ENCODE results near the gene SLC10A7. TPM values are rescaled to one million over a fixed set of nuclear protein-coding genes. Genes with fewer than 3 reads are reported as not detected.

Gene SLC10A7
- total and polyA plus RNA-seq, 2 of the 4 experiments (the other 2 are of a cell fraction): 5.2 to 8.4 TPM

GRCh38 chr4:146477054-146477453, 44.7 kb downstream of the SLC10A7 start:
- Histone ChIP-seq H3K14ac (replicated peaks; ENCODE audit: low read depth, low read length) (no peak overlapping the region), H2BK120ac (ENCODE audit: low read depth, low read length) (no peak overlapping the region), H4K8ac (ENCODE audit: low read depth in 2 of 2, low read length in 2 of 2) (no peak overlapping the region), H3K56ac (ENCODE audit: extremely low read depth, insufficient read depth, low read length) (no peak overlapping the region), H2AFZ (replicated peaks; ENCODE audit: low read length, poor library complexity) (no peak overlapping the region), H2BK20ac (ENCODE audit: low read depth, low read length) (no peak overlapping the region), H3K79me1 (ENCODE audit: low read depth in 1 of 2, low read length in 2 of 2) (peaks cover 3 to 5% of the 10 kb centered on the region in 2 experiments; a peak in 1 of 4 replicates), H2BK15ac (ENCODE audit: low read depth, low read length) (no peak overlapping the region), H4K91ac (ENCODE audit: insufficient read depth, low read depth, low read length) (no peak overlapping the region), H3K27me3 (ENCODE audit: control insufficient read depth, insufficient read depth, low read length) (no peaks in the 10 kb centered on the region), H3K36me3 (ENCODE audit: control insufficient read depth, insufficient read depth, low read length) (no peaks in the 10 kb centered on the region), H3K9me3 (ENCODE audit: control insufficient read depth, insufficient read depth, low read length) (no peaks in the 10 kb centered on the region), H2AK5ac (ENCODE audit: low read depth, low read length) (no peak overlapping the region), H3K4me1 (ENCODE audit: control insufficient read depth, insufficient read depth, low read length) (no peaks in the 10 kb centered on the region), H3K18ac (ENCODE audit: low read depth, low read length) (no peak overlapping the region), H3K9ac (ENCODE audit: low read depth, low read length) (no peak overlapping the region), H3K27ac (ENCODE audit: insufficient read depth, low read length) (no peak overlapping the region), H2BK5ac (ENCODE audit: low read depth, low read length, poor library complexity, severe bottlenecking) (no peak overlapping the region), H4K20me1 (ENCODE audit: insufficient read depth, low read length) (no peaks in the 10 kb centered on the region), H3K4me2 (ENCODE audit: low read depth, low read length) (no peak overlapping the region), H4K5ac (ENCODE audit: low read depth, low read length) (no peak overlapping the region), H3K23ac (ENCODE audit: low read depth, low read length) (no peak overlapping the region), H3K4me3 (ENCODE audit: insufficient read depth, low read depth, low read length) (no peak overlapping the region), H3K4ac (ENCODE audit: low read depth, low read length) (no peak overlapping the region), H2AK9ac (replicated peaks; ENCODE audit: low read depth, low read length, poor library complexity) (no peak overlapping the region), H3K9me1 (ENCODE audit: insufficient read depth, low read length) (no peaks in the 10 kb centered on the region)
- no TSS peak for BruUV-seq (replicated peaks)
- dilution Hi-C loops (cut with HindIII; ENCODE audit: low sequenced_read_pairs, unreplicated experiment) (no loop called here), in situ Hi-C loops (cut with MboI; ENCODE audit: low sequenced_read_pairs) (no loop called here), intact Hi-C loops (cut with micrococcal nuclease) (no loop called here)
- CTCF ChIA-PET: interaction anchor here (0.5 to 0.6 kb wide), 2 partner anchors 13 to 121 kb away, joined by 3 to 4 read pairs; no protein-coding TSS in a partner anchor
- no peak for ATAC-seq (ENCODE audit: low read depth)
- no CpG with 5 or more reads among the region's 2 CpGs for WGBS, 2 experiments (ENCODE audit: extremely low coverage in 2 of 2, insufficient read length in 1 of 2)
- DNase-seq: no peak
- POLR2A ChIA-PET (ENCODE audit: unreplicated experiment): no interaction called here
- TF ChIP-seq USF2 (IDR thresholded peaks at IDR 0.05; ENCODE audit: low read depth, low read length) (no peak), RCOR1 (IDR thresholded peaks at IDR 0.05; ENCODE audit: insufficient replicate concordance, low read length) (no peak), NFE2L2 (IDR thresholded peaks at IDR 0.05; ENCODE audit: low read depth, low read length) (no peak), ELK1 (IDR thresholded peaks at IDR 0.05; ENCODE audit: borderline replicate concordance, low read depth, low read length) (no peak), CTCF (conservative IDR thresholded peaks at IDR 0.05; ENCODE audit: low read depth, low read length) (no peak)
